GM21529 (cell line): ENCODE results near the gene NCSTN.

ENCODE experiments used
- ATAC-seq: cut with Tn5 transposase; IDR thresholded peaks from one replicate; pipeline ENCODE4 v1.9.1; 2021; ENCODE audit not compliant: unreplicated experiment

Gene NCSTN

GRCh38 chr1:160351629-160352028 is 8.4 kb downstream of the NCSTN start:
- ATAC-seq, result no peak

GRCh38 chr1:160352555-160352954 is 9.4 kb downstream of the NCSTN start:
- no peak for ATAC-seq

- no peak for ATAC-seq
These were observed 10.0 kb downstream of the NCSTN start for GRCh38 chr1:160353223-160353622.

- ATAC-seq, result no peak
These were observed 11.3 kb downstream of the NCSTN start for GRCh38 chr1:160354388-160354985.

- no peak for ATAC-seq
These were observed 14.3 kb downstream of the NCSTN start for GRCh38 chr1:160357286-160358002.

GRCh38 chr1:160358073-160358472 is 14.9 kb downstream of the NCSTN start:
- no peak for ATAC-seq

GRCh38 chr1:160359559-160360226 is 16.5 kb downstream of the NCSTN start:
- no peak for ATAC-seq

- no peak for ATAC-seq
These were observed 17.1 kb downstream of the NCSTN start for GRCh38 chr1:160360227-160360695.

- ATAC-seq, result no peak
These were observed 18.0 kb downstream of the NCSTN start for GRCh38 chr1:160361199-160361598.

- ATAC-seq, result no peak
These were observed 18.6 kb downstream of the NCSTN start for GRCh38 chr1:160361814-160362167.

- no peak for ATAC-seq
These were observed 19.2 kb downstream of the NCSTN start for GRCh38 chr1:160362168-160362957.

- no peak for ATAC-seq
These were observed 19.8 kb downstream of the NCSTN start for GRCh38 chr1:160363010-160363409.

GRCh38 chr1:160363951-160364735 is 21.0 kb downstream of the NCSTN start:
- ATAC-seq, result no peak

- ATAC-seq, result no peak
These were observed 22.1 kb downstream of the NCSTN start for GRCh38 chr1:160365325-160365724.

- ATAC-seq, result no peak
These were observed 23.7 kb downstream of the NCSTN start, which contains the start of gene NHLH1 for GRCh38 chr1:160366731-160367515. Gene NHLH1, plus strand, starts transcription at chr1:160367071. Its CDS starts 3,661 bp downstream, at chr1:160370732.

- ATAC-seq, result no peak
These were observed 24.3 kb downstream of the NCSTN start for GRCh38 chr1:160367516-160367900.

GRCh38 chr1:160367934-160368923 is 25.0 kb downstream of the NCSTN start:
- ATAC-seq, result no peak

- no peak for ATAC-seq
These were observed 25.9 kb downstream of the NCSTN start for GRCh38 chr1:160369087-160369486.
